Erythroblast (primary cell): Measurements from ENCODE around the gene PACS1.

ENCODE experiments used
- DNase-seq, 2 experiments: peaks; one replicate each; lab custom pipeline; 2025; lab: John Stamatoyannopoulos, UW
- GATA1 ChIP-seq: IDR thresholded peaks from 2 replicates; pipeline ENCODE4 v1.6.1; 2011; ENCODE audit warnings: low read depth, mild to moderate bottlenecking, control low read depth, low read length, moderate library complexity
- POLR2A ChIP-seq: IDR thresholded peaks from 2 replicates; pipeline ENCODE4 v1.6.1; 2011; ENCODE audit warnings: mild to moderate bottlenecking, low read length

The PACS1 gene

GRCh38 chr11:66168289-66168688 is 98.2 kb downstream of the PACS1 start:
- DNase-seq, result no peak
- no peak for TF ChIP-seq POLR2A
- TF ChIP-seq GATA1, result no peak

DNA sequence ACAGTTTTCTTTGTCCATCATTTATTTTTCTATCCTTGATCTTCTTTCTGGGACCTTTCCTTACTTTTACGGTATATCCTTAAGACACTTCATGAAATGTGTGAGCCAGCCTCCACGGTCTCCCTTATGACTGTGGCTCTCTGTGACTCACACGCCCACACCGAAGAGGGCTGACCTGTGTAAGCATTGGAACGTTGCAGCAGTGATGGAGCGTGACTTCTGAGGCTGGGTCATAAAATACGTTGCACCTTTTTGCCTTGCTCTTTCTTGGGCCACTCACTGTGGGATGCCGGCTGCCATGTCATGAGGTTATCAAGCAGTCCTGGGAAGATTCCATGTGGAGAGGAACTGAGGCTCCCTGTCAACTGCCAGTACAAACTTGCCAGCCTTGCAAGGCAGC is 102.1 kb downstream of the PACS1 start:
- no peak for DNase-seq

DNA sequence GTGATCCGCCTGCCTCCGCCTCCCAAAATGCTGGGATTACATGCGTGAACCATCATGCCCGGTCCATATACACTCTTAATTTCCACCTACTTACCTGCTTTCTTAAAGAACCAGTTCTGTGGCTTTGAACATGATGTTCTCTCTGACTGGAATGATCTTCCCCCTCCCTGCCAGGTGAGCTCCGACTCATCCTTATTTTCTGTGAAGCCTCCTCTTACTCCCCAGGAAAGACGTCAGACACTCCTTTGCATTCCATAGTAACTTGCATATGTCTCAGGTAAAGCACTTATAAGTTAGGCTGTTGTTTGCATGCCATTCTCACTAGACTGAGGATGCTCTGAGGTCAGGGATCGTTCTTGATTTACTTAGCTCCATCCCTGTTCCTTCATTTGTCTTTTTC is 106.6 kb downstream of the PACS1 start:
- TF ChIP-seq GATA1 (no peak), POLR2A (no peak)
- DNase-seq, result no peak

More for the DNA sequence above, 102.1 kb downstream of the PACS1 start:
- TF ChIP-seq POLR2A, result no peak
- TF ChIP-seq GATA1, result no peak

DNA sequence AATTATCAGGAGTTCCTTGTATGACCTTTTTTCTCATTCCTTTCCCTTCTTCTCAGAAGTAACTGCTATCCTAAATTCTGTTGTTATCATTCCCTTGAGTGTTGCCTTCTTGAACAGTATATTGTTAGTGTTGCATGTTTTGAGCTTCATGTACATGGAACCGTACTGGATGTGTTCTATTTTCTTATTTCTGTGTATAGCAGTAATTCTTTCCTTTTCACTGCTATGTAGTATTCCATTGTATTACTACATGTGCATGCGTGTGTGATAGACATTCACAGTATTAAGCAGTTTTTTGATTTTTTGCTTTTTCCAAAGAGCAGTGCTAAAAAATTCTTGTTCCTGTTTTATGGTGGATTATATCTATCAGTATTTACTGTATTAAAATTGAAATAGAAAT is 108.1 kb downstream of the PACS1 start:
- no peak for DNase-seq
- TF ChIP-seq POLR2A, result no peak
- no peak for TF ChIP-seq GATA1

DNA sequence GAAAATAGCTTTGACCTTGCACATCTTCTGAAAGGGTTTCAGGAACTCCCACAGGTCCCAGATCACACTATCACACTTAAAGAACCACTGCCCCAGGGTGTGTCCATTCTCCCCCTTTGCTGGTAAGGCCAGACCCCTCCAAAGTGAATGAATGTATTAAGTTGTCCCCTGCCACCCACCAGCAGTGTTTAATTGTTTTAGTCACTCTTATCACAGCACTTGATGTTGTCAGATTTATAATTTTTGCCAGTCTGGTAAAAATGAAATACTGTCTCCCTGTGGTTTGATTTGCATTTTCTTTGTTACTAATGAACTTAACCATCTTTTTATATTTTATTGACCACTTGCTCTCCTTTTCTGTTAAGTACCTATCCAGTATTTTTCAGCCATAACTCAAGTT is 108.8 kb downstream of the PACS1 start:
- no peak for DNase-seq
- no peak for TF ChIP-seq GATA1
- no peak for TF ChIP-seq POLR2A

- TF ChIP-seq GATA1, result no peak
- no peak for TF ChIP-seq POLR2A
- no peak for DNase-seq
Measured at GRCh38 chr11:66181632-66182315, 111.7 kb downstream of the PACS1 start.

- DNase-seq, result peak; percentile 28 to 59
- peak; percentile 23 for TF ChIP-seq POLR2A
- no peak for TF ChIP-seq GATA1
Measured at GRCh38 chr11:66183494-66184048, 113.5 kb downstream of the PACS1 start.

- no peak for TF ChIP-seq GATA1
- TF ChIP-seq POLR2A, result no peak
- DNase-seq, result no peak
Measured at GRCh38 chr11:66184728-66185127, 114.7 kb downstream of the PACS1 start.

DNA sequence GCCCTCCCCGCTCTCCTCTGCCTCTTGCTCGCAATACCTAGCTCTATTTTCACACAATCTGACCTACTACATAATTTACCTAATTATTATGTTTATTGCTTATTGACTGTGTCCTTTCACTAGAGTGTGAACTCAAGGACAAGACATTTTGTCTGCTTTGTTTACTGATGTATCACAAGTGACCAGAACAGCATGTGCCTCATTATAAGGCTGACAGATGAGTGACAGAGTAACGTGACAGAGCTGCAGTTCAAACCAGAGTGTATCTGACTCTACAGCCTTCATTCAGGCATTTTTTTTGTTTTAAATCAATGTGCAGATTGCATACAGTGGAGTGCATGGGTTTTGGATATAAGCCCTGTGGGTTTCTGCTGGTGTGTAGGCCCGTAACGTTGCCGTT is 116.4 kb downstream of the PACS1 start:
- no peak for DNase-seq
- no peak for TF ChIP-seq GATA1

- no peak for DNase-seq
- TF ChIP-seq POLR2A, result no peak
- no peak for TF ChIP-seq GATA1
Measured at GRCh38 chr11:66187453-66187852, 117.4 kb downstream of the PACS1 start.

DNA sequence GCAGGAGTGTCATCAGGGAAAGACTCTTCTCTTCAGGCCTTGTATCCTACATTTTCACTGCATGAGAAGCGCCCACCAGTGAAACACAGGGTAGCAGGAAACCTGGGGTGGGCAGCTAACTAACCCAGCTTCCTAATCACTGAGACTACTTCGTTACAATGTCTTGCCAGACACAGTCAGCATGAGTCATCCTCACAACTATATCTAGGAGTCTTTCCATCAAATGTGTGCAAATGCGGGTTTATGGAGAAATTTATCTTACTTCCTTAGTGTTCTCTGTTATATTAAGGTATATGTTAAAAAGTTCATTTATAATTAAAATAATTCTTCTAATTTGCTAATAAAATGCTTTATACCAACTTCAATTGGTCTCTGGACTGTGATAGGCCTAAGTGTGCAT is 118.5 kb downstream of the PACS1 start:
- TF ChIP-seq POLR2A, result no peak
- no peak for TF ChIP-seq GATA1
- DNase-seq, result peak in 1 of 2 experiments; percentile 7

DNA sequence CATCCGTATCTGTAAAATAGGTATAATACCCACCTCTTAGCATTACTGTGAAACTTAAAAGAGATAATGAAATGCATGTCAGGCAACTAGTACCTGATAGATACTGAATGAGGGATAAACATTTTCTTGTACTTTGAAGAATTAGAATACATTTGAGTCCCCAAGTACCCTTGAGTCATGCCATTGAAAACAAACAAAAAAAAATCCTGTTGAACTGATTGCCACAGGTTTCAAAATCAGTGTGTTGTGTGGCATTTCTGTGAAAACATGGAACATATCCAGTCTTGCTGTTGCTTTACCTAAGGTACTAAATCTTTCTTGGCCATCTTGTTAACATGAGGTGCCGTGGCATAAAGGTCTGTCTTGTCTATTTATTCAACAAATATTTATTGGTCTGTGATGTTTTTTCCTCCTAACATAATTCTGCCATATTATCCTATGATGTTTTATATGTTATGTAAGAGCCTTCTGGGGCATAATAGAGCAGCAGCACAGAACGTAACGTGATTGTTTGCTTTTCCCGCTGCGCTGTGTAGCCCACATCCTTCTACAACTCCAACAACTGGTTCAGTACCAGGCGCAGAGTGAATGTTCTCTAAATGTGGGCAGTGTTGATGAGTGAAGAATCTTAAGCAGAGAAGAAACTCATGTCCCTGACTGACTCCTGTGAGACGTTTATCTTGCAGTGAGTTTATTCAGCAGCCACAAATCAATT is 119.1 kb downstream of the PACS1 start:
- DNase-seq, result no peak
- no peak for TF ChIP-seq POLR2A
- no peak for TF ChIP-seq GATA1

DNA sequence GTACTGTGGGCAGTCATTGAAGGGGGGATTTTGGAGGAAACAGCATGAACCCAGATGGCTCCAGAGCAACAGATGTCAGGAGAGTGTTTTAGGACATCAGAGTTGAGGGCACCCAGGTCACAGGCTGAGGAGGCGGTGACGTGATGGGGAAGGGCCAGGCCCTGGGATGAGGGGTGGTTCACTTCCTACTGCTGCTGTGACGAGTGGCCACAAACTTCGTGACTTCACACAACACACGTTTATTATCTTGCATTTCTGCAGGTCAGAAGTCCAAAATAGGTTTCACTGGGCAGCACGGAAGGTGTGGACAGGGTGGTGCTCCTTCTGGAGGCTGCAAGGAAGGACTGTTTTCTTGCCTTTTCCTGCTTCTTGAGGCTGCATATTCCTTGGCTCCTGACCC is 120.7 kb downstream of the PACS1 start:
- no peak for DNase-seq
- TF ChIP-seq GATA1, result no peak
- no peak for TF ChIP-seq POLR2A

DNA sequence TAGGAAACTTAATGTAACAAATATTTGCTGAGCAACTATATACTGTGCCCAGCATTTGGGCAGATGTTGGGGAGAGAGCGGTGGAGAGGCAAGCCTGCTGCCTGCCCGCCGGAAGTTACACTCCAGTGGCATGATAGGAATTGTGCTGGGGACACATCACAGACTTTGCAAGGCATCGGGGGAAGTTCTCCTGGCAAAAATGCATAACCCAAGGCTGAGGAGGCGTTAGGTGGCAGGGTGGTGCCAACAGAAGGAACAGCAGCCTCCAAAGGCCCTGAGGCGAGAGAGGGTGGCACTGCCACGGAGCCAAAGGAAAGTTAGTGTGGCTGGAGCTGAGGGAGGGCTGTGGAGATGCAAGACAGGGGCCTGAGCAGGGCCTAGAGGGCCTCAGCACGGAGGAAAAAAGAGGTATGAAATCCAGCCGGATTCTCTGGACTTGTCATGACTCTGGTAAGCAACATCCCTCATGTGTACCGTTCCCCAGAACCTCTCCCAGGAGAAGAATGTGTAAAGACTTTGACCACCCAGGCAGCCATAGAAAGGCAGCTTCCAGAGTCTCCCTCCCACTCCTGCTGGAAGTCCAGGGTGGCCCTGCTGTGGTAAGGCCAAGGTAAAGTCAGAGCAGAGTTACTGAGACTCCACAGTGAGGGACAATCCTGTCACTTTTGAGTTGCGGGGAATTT is 122.2 kb downstream of the PACS1 start:
- no peak for DNase-seq
- TF ChIP-seq GATA1 (no peak), POLR2A (no peak)
